ENCODE results near the gene HPN.
A peak's percentile ranks its signal among the peaks of the same experiment; 100 is the strongest.

The HPN gene

DNA sequence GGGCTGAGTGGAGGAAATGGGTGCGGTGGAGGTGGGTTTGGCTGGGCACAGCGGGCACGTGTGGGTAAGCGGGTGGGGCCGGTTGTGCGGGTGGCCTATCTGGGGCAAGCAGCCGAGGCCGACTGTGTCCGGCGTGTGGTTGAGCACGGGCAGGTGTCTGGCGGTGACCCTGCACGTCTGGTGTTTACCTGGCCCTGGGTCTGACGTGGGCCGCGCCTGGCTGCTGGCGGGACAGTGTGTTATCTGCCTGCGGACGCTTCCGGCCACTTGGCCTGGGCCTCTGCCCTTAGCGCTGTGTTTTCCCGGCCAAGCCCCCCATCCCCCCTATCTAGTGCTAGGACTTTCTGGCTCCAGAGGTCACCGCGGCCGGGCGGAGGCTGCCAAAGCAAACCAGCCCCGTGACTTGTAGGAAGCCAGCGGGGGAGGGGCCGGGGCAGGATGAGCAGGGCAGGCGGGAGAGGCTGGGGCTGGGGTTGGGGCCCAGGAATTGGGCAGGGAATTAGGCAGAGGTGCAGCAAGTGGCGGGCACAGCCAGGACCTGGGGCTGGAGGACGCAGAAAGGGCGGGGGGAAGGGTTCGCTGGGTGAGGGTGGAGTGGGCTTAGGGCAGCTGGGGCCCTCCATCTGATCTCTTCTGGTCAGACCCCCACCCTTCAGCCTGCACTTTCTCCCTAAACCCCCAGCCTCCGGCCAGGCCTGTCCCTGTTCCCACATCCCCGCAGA, 534 bp upstream of the HPN start:
- no peak overlapping the region for H3K4me3 ChIP-seq (replicated peaks in 1 of 2; ENCODE audit: low read depth in 2 of 2, low read length in 2 of 2)
- DNase-seq (ENCODE audit: low read depth in 2 of 2) = peak in 1 of 2 donors; percentile 80
- no peak for TF ChIP-seq CTCF (IDR thresholded peaks at IDR 0.05; ENCODE audit: low read depth, low read length)

GRCh38 chr19:35042056-35042730, 672 bp downstream of the HPN start:
- TF ChIP-seq CTCF (IDR thresholded peaks at IDR 0.05; ENCODE audit: low read depth, low read length) = no peak
- DNase-seq (ENCODE audit: low read depth in 2 of 2) = no peak
- no peak overlapping the region for H3K4me3 ChIP-seq (replicated peaks in 1 of 2; ENCODE audit: low read depth in 2 of 2, low read length in 2 of 2)

GRCh38 chr19:35042954-35043604, 1.6 kb downstream of the HPN start:
- no peak for TF ChIP-seq CTCF (IDR thresholded peaks at IDR 0.05; ENCODE audit: low read depth, low read length)
- no peak overlapping the region for H3K4me3 ChIP-seq (replicated peaks in 1 of 2; ENCODE audit: low read depth in 2 of 2, low read length in 2 of 2)
- DNase-seq (ENCODE audit: low read depth in 2 of 2) = no peak

DNA sequence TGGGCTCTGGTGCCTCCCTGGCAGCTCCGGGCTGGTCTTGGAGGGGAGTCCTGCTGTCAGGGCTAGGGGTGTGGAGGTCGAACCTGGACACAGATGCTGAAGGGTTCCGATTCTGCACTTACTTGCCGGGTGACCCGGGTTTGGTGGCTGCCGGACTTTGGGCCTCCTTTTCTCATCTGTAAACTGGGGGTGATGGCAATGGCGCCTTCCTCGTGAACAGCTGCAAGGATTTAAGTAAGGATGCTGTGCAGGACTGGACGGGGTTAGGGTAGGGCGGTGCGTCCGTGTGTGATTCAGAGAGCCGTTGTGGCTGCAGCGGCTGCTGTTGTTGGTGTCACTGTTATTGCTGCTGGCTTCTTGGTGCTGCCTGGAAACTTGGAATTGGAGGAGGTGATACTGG, 2.4 kb downstream of the HPN start:
- no peak overlapping the region for H3K4me3 ChIP-seq (replicated peaks in 1 of 2; ENCODE audit: low read depth in 2 of 2, low read length in 2 of 2)
- TF ChIP-seq CTCF (IDR thresholded peaks at IDR 0.05; ENCODE audit: low read depth, low read length) = no peak

GRCh38 chr19:35044317-35045117, 3.0 kb downstream of the HPN start:
- DNase-seq (ENCODE audit: low read depth in 2 of 2) = peak; percentile 66 to 67
- no peak overlapping the region for H3K4me3 ChIP-seq (replicated peaks in 1 of 2; ENCODE audit: low read depth in 2 of 2, low read length in 2 of 2)
- TF ChIP-seq CTCF (IDR thresholded peaks at IDR 0.05; ENCODE audit: low read depth, low read length) = peak; percentile 97

More for the DNA sequence above, 2.4 kb downstream of the HPN start:
- DNase-seq (ENCODE audit: low read depth in 2 of 2) = no peak

DNA sequence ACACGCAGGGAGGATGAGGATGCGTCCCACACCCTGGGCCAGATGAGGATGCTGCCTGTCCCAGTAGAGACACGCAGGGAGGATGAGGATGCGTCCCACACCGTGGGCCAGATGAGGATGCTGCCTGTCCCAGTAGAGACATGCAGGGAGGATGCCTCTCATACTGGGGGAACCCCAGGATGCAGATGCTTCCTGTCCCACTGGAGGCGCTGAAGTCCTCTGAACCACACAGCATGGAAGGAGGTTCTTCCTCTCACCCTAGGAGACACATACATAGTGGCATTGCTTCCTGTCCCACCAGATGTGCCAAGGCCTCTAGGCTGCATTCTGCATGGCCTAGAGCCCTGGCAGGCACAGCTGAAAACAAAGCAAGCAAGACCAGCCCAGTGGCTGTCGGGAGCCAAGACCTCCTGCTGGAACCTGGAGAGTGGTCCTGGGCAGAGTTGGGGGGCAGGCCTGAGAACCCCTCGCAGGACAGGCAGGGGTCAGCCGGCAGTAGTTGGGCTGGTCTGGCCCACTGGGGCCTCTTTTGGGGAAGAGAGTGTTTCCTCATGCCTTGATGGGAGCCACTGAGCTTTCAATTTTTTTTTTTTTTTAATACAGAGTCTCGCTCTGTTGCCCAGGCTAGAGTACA, 4.3 kb downstream of the HPN start:
- H3K4me3 ChIP-seq (replicated peaks in 1 of 2; ENCODE audit: low read depth in 2 of 2, low read length in 2 of 2) = no peak overlapping the region
- TF ChIP-seq CTCF (IDR thresholded peaks at IDR 0.05; ENCODE audit: low read depth, low read length) = peak; percentile 51
- peak; percentile 51 to 54 for DNase-seq (ENCODE audit: low read depth in 2 of 2)

Measured in cardiac fibroblast (primary cell).